ENCODE data around the gene QRICH1.
A peak's percentile ranks its signal among the peaks of the same experiment; 100 is the strongest.

The QRICH1 gene

GRCh38 chr3:49132073-49132436 is 38.2 kb upstream of the QRICH1 start:
- peak overlapping the region; percentile 72 to 91 for H3K4me3 ChIP-seq (replicated peaks in 1 of 2; ENCODE audit: low read depth in 2 of 2, low read length in 2 of 2)
- TF ChIP-seq CTCF (IDR thresholded peaks at IDR 0.05; ENCODE audit: low read depth, low read length): no peak
- DNase-seq (ENCODE audit: low read depth in 2 of 2): no peak

GRCh38 chr3:49131576-49131975 is 37.7 kb upstream of the QRICH1 start:
- no peak for TF ChIP-seq CTCF (IDR thresholded peaks at IDR 0.05; ENCODE audit: low read depth, low read length)
- peak overlapping the region; percentile 72 to 91 for H3K4me3 ChIP-seq (replicated peaks in 1 of 2; ENCODE audit: low read depth in 2 of 2, low read length in 2 of 2)
- no peak for DNase-seq (ENCODE audit: low read depth in 2 of 2)

- DNase-seq (ENCODE audit: low read depth in 2 of 2): no peak
- TF ChIP-seq CTCF (IDR thresholded peaks at IDR 0.05; ENCODE audit: low read depth, low read length): no peak
- peak overlapping the region in 1 of 2 donors; percentile 91 for H3K4me3 ChIP-seq (replicated peaks in 1 of 2; ENCODE audit: low read depth in 2 of 2, low read length in 2 of 2)
These were observed 37.2 kb upstream of the QRICH1 start for GRCh38 chr3:49131040-49131439.

GRCh38 chr3:49124991-49125670 is 31.3 kb upstream of the QRICH1 start:
- TF ChIP-seq CTCF (IDR thresholded peaks at IDR 0.05; ENCODE audit: low read depth, low read length): no peak
- no peak overlapping the region for H3K4me3 ChIP-seq (replicated peaks in 1 of 2; ENCODE audit: low read depth in 2 of 2, low read length in 2 of 2)
- DNase-seq (ENCODE audit: low read depth in 2 of 2): no peak

GRCh38 chr3:49124203-49124602 is 30.3 kb upstream of the QRICH1 start:
- DNase-seq (ENCODE audit: low read depth in 2 of 2): no peak
- TF ChIP-seq CTCF (IDR thresholded peaks at IDR 0.05; ENCODE audit: low read depth, low read length): no peak
- no peak overlapping the region for H3K4me3 ChIP-seq (replicated peaks in 1 of 2; ENCODE audit: low read depth in 2 of 2, low read length in 2 of 2)

- no peak for TF ChIP-seq CTCF (IDR thresholded peaks at IDR 0.05; ENCODE audit: low read depth, low read length)
- H3K4me3 ChIP-seq (replicated peaks in 1 of 2; ENCODE audit: low read depth in 2 of 2, low read length in 2 of 2): no peak overlapping the region
- no peak for DNase-seq (ENCODE audit: low read depth in 2 of 2)
These were observed 29.8 kb upstream of the QRICH1 start for GRCh38 chr3:49123687-49124086.
